ENCODE data around the gene GPR108.
A peak's percentile ranks its signal among the peaks of the same experiment; 100 is the strongest.

The GPR108 gene

GRCh38 chr19:6769006-6769619, 31.7 kb upstream of the GPR108 start:
- ATAC-seq: peak; percentile 61
- no peak for TF ChIP-seq CREB5 (CRISPR knock-in tag; IDR thresholded peaks at IDR 0.05; ENCODE audit: low read depth)
- TF ChIP-seq ZNF565 (CRISPR knock-in tag; conservative IDR thresholded peaks at IDR 0.05; ENCODE audit: low read depth): no peak
- TF ChIP-seq ZFP30 (CRISPR knock-in tag; IDR thresholded peaks at IDR 0.05): no peak
- TF ChIP-seq CSDC2 (CRISPR knock-in tag; IDR thresholded peaks at IDR 0.05): no peak
- TF ChIP-seq ARNTL (CRISPR knock-in tag; IDR thresholded peaks at IDR 0.05; ENCODE audit: borderline replicate concordance, low read depth): no peak
- no peak for TF ChIP-seq TOX (CRISPR knock-in tag; IDR thresholded peaks at IDR 0.05; ENCODE audit: borderline replicate concordance)
- TF ChIP-seq PPARA (CRISPR knock-in tag; IDR thresholded peaks at IDR 0.05; ENCODE audit: borderline replicate concordance): no peak
- no peak for TF ChIP-seq ZFP3 (CRISPR knock-in tag; IDR thresholded peaks at IDR 0.05)
- no peak for TF ChIP-seq OSR1 (CRISPR knock-in tag; IDR thresholded peaks at IDR 0.05)
- TF ChIP-seq TCF4 (CRISPR knock-in tag; IDR thresholded peaks at IDR 0.05; ENCODE audit: borderline replicate concordance): no peak
- TF ChIP-seq ZC3H10 (CRISPR knock-in tag; IDR thresholded peaks at IDR 0.05): no peak
- TF ChIP-seq ESRRG (CRISPR knock-in tag; IDR thresholded peaks at IDR 0.05): no peak

- ATAC-seq: no peak
- TF ChIP-seq ZNF70 (CRISPR knock-in tag; IDR thresholded peaks at IDR 0.05): no peak
- no peak for TF ChIP-seq ZFP3 (CRISPR knock-in tag; IDR thresholded peaks at IDR 0.05)
- no peak for TF ChIP-seq PATZ1 (CRISPR knock-in tag; IDR thresholded peaks at IDR 0.05; ENCODE audit: borderline replicate concordance)
- TF ChIP-seq GLIS3 (CRISPR knock-in tag; IDR thresholded peaks at IDR 0.05): no peak
- no peak for TF ChIP-seq CSRNP3 (CRISPR knock-in tag; IDR thresholded peaks at IDR 0.05)
- TF ChIP-seq TCF4 (CRISPR knock-in tag; IDR thresholded peaks at IDR 0.05; ENCODE audit: borderline replicate concordance): no peak
- no peak for TF ChIP-seq SNAI2 (CRISPR knock-in tag; IDR thresholded peaks at IDR 0.05)
- no peak for TF ChIP-seq ZC3H10 (CRISPR knock-in tag; IDR thresholded peaks at IDR 0.05)
Measured at GRCh38 chr19:6768236-6768785, 30.9 kb upstream of the GPR108 start.

GRCh38 chr19:6767357-6768235, 30.2 kb upstream of the GPR108 start, which contains the start of gene SH2D3A:
TSS of gene SH2D3A (minus strand) at chr19:6767435. CDS start at chr19:6763748, 3,687 bp downstream.
- TF ChIP-seq PATZ1 (CRISPR knock-in tag; IDR thresholded peaks at IDR 0.05; ENCODE audit: borderline replicate concordance) (no peak), ZC3H10 (CRISPR knock-in tag; IDR thresholded peaks at IDR 0.05) (no peak), GLIS3 (CRISPR knock-in tag; IDR thresholded peaks at IDR 0.05) (no peak), ARNTL (CRISPR knock-in tag; IDR thresholded peaks at IDR 0.05; ENCODE audit: borderline replicate concordance, low read depth) (no peak), BACH2 (CRISPR knock-in tag; IDR thresholded peaks at IDR 0.05; ENCODE audit: borderline replicate concordance) (no peak), OSR1 (CRISPR knock-in tag; IDR thresholded peaks at IDR 0.05) (no peak), ESRRG (CRISPR knock-in tag; IDR thresholded peaks at IDR 0.05) (no peak), TCF4 (CRISPR knock-in tag; IDR thresholded peaks at IDR 0.05; ENCODE audit: borderline replicate concordance) (no peak), ZFP30 (CRISPR knock-in tag; IDR thresholded peaks at IDR 0.05) (no peak)
- peak; percentile 55 for ATAC-seq

- TF ChIP-seq ZNF70 (CRISPR knock-in tag; IDR thresholded peaks at IDR 0.05) (no peak), CSDC2 (CRISPR knock-in tag; IDR thresholded peaks at IDR 0.05) (no peak), RARB (CRISPR knock-in tag; IDR thresholded peaks at IDR 0.05) (no peak), ZC3H10 (CRISPR knock-in tag; IDR thresholded peaks at IDR 0.05) (no peak), ISL1 (CRISPR knock-in tag; IDR thresholded peaks at IDR 0.05) (no peak), ZFP30 (CRISPR knock-in tag; IDR thresholded peaks at IDR 0.05) (no peak), ARNTL (CRISPR knock-in tag; IDR thresholded peaks at IDR 0.05; ENCODE audit: borderline replicate concordance, low read depth) (no peak), BACH2 (CRISPR knock-in tag; IDR thresholded peaks at IDR 0.05; ENCODE audit: borderline replicate concordance) (no peak), POU6F1 (CRISPR knock-in tag; IDR thresholded peaks at IDR 0.05; ENCODE audit: borderline replicate concordance, low read depth) (no peak), PPARA (CRISPR knock-in tag; IDR thresholded peaks at IDR 0.05; ENCODE audit: borderline replicate concordance) (no peak), CREB5 (CRISPR knock-in tag; IDR thresholded peaks at IDR 0.05; ENCODE audit: low read depth) (no peak), ESRRG (CRISPR knock-in tag; IDR thresholded peaks at IDR 0.05) (no peak), SNAI2 (CRISPR knock-in tag; IDR thresholded peaks at IDR 0.05) (no peak)
- no peak for ATAC-seq
Measured at GRCh38 chr19:6767081-6767356, 29.6 kb upstream of the GPR108 start.

All from SK-N-SH treated with all-trans-retinoic acid at 6 μM for 48 hours (cell line).